Measurements from ENCODE around the gene SLC22A23. TPM values are rescaled to one million over a fixed set of nuclear protein-coding genes. Genes with fewer than 3 reads are reported as not detected.

The SLC22A23 gene
- total RNA-seq, 2 experiments from 2014 or later: 13.4 to 13.6 TPM

GRCh38 chr6:3285732-3286131, 171.1 kb downstream of the SLC22A23 start:
- H3K4me1 Mint-ChIP-seq (ENCODE audit: low read depth): no peaks in the 10 kb centered on the region
- H3K27me3 ChIP-seq (ENCODE audit: control insufficient read depth in 1 of 2, insufficient read depth in 2 of 2, low read length in 2 of 2): no peaks in the 10 kb centered on the region
- TF ChIP-seq, protein P1, sequence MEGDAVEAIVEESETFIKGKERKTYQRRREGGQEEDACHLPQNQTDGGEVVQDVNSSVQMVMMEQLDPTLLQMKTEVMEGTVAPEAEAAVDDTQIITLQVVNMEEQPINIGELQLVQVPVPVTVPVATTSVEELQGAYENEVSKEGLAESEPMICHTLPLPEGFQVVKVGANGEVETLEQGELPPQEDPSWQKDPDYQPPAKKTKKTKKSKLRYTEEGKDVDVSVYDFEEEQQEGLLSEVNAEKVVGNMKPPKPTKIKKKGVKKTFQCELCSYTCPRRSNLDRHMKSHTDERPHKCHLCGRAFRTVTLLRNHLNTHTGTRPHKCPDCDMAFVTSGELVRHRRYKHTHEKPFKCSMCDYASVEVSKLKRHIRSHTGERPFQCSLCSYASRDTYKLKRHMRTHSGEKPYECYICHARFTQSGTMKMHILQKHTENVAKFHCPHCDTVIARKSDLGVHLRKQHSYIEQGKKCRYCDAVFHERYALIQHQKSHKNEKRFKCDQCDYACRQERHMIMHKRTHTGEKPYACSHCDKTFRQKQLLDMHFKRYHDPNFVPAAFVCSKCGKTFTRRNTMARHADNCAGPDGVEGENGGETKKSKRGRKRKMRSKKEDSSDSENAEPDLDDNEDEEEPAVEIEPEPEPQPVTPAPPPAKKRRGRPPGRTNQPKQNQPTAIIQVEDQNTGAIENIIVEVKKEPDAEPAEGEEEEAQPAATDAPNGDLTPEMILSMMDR (IDR thresholded peaks at IDR 0.05): no peak
- POLR2A ChIA-PET: no interaction called here
- H3K9me3 Mint-ChIP-seq: no peaks in the 10 kb centered on the region
- peak in 1 of 14 experiments; percentile 27 for DNase-seq
- no peaks in the 10 kb centered on the region for H3K9me3 ChIP-seq (ENCODE audit: control insufficient read depth in 1 of 2, insufficient read depth in 1 of 2, low read length in 2 of 2)
- no peak overlapping the region for H3K4me3 Mint-ChIP-seq
- no peak for ATAC-seq (ENCODE audit: poor library complexity)
- no peak overlapping the region for H3K27ac Mint-ChIP-seq
- CTCF ChIA-PET: interaction anchor here (1.2 kb wide), 1 partner anchor 447 kb away, joined by 5 read pairs; no protein-coding TSS in a partner anchor
- no peak overlapping the region for H3K27ac ChIP-seq (ENCODE audit: low read depth in 1 of 2, low read length in 2 of 2)
- no peaks in the 10 kb centered on the region for H3K4me1 ChIP-seq (ENCODE audit: insufficient read depth, low read length)
- intact Hi-C loops (cut with DNase I, micrococcal nuclease): no loop called here
- no peak overlapping the region for H3K4me3 ChIP-seq (ENCODE audit: low read length)
- H3K36me3 ChIP-seq (ENCODE audit: insufficient read depth, low read length): no peaks in the 10 kb centered on the region
- no peaks in the 10 kb centered on the region for H3K27me3 Mint-ChIP-seq
- H3K36me3 Mint-ChIP-seq (ENCODE audit: low read depth): peaks cover 5% of the 10 kb centered on the region

- POLR2A ChIA-PET: no interaction called here
- H3K36me3 Mint-ChIP-seq (ENCODE audit: low read depth): peaks cover 5% of the 10 kb centered on the region
Observed at GRCh38 chr6:3285049-3285639, 171.7 kb downstream of the SLC22A23 start.

DNA sequence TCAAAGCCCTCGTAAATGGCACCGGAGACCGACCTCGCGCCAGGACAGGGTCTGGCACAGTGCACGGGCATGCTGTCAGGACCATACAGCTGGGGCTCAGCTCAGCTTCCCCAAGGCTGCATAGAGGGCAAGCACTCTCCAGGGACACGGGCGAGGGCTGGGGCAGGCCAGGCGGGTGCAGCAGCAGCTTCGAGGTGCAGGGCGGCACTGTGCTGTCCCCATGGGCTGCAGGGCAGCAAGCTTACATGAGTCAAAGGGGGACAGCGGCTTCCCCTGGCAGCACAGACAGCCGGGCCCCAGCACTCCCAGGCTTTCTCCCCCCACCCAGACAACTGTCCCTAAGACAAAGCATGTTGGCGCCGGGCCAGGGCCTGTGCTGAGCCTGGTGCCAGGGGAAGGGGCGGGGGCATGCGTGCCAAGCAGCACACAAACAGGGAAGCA, 172.4 kb downstream of the SLC22A23 start:
- no peaks in the 10 kb centered on the region for H3K27me3 Mint-ChIP-seq
- H3K4me3 Mint-ChIP-seq: no peak overlapping the region
- H3K4me1 Mint-ChIP-seq (ENCODE audit: low read depth): peaks cover 4% of the 10 kb centered on the region
- intact Hi-C loops (cut with DNase I, micrococcal nuclease): loop anchor here in 1 of 2 experiments (5.0 kb wide), 1 partner anchor 68 kb away; no protein-coding TSS in a partner anchor
- Histone ChIP-seq H3K9me3 (ENCODE audit: control insufficient read depth in 1 of 2, insufficient read depth in 1 of 2, low read length in 2 of 2) (no peaks in the 10 kb centered on the region), H3K36me3 (ENCODE audit: insufficient read depth, low read length) (no peaks in the 10 kb centered on the region), H3K27me3 (ENCODE audit: control insufficient read depth in 1 of 2, insufficient read depth in 2 of 2, low read length in 2 of 2) (no peaks in the 10 kb centered on the region), H3K4me3 (ENCODE audit: low read length) (no peak overlapping the region), H3K4me1 (ENCODE audit: insufficient read depth, low read length) (no peaks in the 10 kb centered on the region), H3K27ac (ENCODE audit: low read depth in 1 of 2, low read length in 2 of 2) (no peak overlapping the region)
- H3K27ac Mint-ChIP-seq: peak overlapping the region; percentile 9
- TF ChIP-seq, protein P1 (IDR thresholded peaks at IDR 0.05): no peak
- POLR2A ChIA-PET: no interaction called here
- DNase-seq (peak in 1 of 14 experiments; percentile 30), ATAC-seq (ENCODE audit: poor library complexity) (no peak)
- no peaks in the 10 kb centered on the region for H3K9me3 Mint-ChIP-seq
- CTCF ChIA-PET: no interaction called here
- H3K36me3 Mint-ChIP-seq (ENCODE audit: low read depth): peaks cover 9% of the 10 kb centered on the region

More at GRCh38 chr6:3285049-3285639, 171.7 kb downstream of the SLC22A23 start:
- TF ChIP-seq, protein P1 (IDR thresholded peaks at IDR 0.05): no peak
- no peak overlapping the region for H3K4me3 ChIP-seq (ENCODE audit: low read length)
- no peaks in the 10 kb centered on the region for H3K27me3 Mint-ChIP-seq
- peak in 1 of 14 experiments; percentile 22 for DNase-seq
- no peaks in the 10 kb centered on the region for H3K4me1 ChIP-seq (ENCODE audit: insufficient read depth, low read length)
- H3K27me3 ChIP-seq (ENCODE audit: control insufficient read depth in 1 of 2, insufficient read depth in 2 of 2, low read length in 2 of 2): no peaks in the 10 kb centered on the region
- no peaks in the 10 kb centered on the region for H3K9me3 ChIP-seq (ENCODE audit: control insufficient read depth in 1 of 2, insufficient read depth in 1 of 2, low read length in 2 of 2)
- no peak for ATAC-seq (ENCODE audit: poor library complexity)
- no peak overlapping the region for H3K4me3 Mint-ChIP-seq
- H3K9me3 Mint-ChIP-seq: no peaks in the 10 kb centered on the region
- intact Hi-C loops (cut with DNase I, micrococcal nuclease): no loop called here
- peak overlapping the region; percentile 9 for H3K27ac Mint-ChIP-seq
- CTCF ChIA-PET: interaction anchor here (1.2 kb wide), 1 partner anchor 447 kb away, joined by 5 read pairs; no protein-coding TSS in a partner anchor
- H3K36me3 ChIP-seq (ENCODE audit: insufficient read depth, low read length): no peaks in the 10 kb centered on the region
- H3K27ac ChIP-seq (ENCODE audit: low read depth in 1 of 2, low read length in 2 of 2): no peak overlapping the region
- no peaks in the 10 kb centered on the region for H3K4me1 Mint-ChIP-seq (ENCODE audit: low read depth)
